Stimulated activated CD8-positive, alpha-beta memory T cell treated with anti-CD3 and anti-CD28 coated beads, Interleukin-7, amount 100 ng/mL, for 48 hours (primary cell): ENCODE measurements around the gene MRPS31.
"Not testable (repeated sequence)": the region's sequence is repeated elsewhere in the genome, so short reads cannot be mapped to it uniquely, and the experiment has no call there.

ENCODE experiments used
- DNase-seq, 2 donors: peaks; one replicate each; pipeline ENCODE4 v3.0.0-alpha.2; 2020; ENCODE audit warnings: low read depth in 1 of 2; ENCODE audit errors: extremely low read depth in 1 of 2

The MRPS31 gene

DNA sequence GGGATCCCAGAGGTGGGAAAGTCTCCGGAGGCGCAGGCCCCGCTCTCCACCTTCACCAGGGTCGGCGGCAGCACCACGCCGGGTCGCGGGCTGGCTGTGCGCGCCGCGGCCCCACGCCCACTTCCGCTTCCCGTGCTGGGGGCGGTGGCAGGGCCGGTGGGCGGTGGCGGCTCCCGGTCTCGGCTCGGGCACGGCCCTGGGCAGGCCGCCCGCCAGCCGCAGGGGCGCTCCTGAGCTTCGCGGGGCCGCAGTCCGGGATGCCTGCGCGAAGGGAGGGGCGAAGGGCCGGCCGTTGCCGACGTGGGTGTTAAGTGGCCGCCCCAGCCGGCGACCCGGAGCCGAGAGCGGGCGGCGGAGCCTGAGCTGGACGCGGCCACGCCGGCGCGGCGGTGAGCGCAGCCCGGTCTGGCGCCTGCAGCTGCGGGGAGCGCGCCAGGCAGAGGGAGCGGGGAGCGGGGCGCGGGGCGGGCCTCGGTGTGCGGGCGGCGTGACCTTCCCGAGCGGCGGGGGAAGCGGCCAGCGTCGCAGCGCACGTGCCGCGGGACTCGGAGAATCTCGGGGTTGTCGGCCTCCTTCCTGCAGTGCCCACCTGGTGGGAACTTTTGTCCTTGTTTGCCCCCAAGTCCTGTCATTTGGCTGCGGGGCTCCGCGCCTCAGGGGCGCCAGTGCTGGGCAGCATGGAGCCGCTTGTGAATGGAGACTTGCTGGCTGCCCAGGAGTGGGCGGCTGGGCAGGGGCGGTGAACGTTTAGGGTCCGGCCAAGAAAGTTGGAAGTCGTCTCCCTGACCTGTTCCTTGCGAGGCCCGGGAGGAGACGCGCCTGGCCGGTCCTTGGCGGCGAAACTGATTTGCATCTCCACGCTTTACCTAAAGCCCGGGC lies 18.5 kb upstream of the MRPS31 start, which contains the start of gene SLC25A15:
Gene SLC25A15 (plus strand): TSS at position 337 of the 879 bp plus-strand sequence. CDS start 3,616 bp downstream, outside the sequence.
- DNase-seq: peak; percentile 49 to 61

DNA sequence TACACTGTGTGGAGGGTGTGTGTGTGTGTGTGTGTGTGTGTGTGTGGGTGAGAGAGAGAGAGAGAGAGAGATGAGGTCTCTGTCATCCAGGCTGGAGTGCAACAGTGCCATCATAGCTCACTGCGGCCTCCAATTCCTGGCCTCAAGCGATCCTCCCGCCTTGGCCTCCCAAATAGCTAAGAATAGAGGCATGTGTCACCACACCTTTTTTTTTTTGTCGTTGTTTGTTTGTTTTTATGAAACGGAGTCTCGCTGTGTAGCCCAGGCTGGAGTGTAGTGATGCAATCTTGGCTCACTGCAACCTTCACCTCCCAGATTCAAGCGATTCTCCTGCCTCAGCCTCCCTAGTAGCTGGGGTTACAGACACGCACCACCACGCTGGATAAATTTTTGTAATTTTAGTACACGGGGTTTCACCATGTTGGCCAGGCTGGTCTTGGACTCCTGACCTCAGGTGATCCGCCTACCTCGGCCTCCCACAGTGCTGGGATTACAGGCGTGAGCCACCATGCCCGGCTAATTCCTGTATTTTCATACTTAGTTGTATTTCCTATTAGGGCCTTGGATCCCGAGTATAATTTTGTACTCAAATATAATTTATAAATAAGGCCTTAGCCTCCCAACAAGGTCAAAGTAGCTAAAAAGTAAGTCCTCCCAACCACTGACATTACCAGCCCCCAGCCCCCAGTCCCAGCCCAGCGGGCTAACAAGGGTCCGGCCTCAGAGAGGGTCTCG lies 17.7 kb upstream of the MRPS31 start:
- not testable (repeated sequence) for DNase-seq

DNA sequence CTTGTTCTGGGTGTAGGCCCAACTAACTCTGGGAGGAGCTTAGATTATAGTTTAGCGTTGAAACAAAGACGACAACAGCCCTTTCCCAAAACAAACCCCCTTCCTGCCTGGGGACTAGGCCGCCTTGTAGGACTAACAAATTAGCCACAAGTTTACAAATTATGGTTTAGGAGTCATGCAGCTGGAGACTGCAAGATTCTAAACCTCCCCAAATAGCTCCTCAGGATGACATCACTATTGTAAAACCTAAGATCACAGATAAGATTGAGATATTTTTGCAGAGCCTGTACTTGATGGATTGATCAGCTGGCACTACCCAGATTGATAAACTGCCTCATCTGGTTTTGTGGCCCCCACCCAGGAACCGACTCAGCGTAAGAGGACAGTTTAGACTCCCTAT lies 16.1 kb upstream of the MRPS31 start:
- no peak for DNase-seq

DNA sequence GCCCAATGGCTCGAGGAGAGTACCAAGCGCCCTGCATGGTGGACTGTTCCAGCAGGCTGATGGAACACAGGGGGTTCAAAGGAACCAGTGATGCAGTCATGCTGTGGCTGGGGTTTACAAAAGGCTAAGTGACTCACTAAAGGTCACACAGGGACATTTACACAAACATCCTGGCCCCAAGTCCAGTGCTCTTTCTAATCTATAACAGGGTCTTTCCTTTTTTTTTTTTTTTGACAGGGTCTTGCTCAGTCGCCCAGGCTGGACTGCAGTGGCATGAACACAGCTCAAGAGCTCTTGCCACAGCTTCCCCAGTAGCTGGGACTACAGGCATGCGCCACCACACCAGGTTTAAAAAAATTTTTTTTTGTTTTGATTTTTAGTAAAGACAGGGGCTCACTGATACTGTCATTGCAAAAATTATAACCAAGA lies 15.6 kb upstream of the MRPS31 start:
- DNase-seq: no peak

DNA sequence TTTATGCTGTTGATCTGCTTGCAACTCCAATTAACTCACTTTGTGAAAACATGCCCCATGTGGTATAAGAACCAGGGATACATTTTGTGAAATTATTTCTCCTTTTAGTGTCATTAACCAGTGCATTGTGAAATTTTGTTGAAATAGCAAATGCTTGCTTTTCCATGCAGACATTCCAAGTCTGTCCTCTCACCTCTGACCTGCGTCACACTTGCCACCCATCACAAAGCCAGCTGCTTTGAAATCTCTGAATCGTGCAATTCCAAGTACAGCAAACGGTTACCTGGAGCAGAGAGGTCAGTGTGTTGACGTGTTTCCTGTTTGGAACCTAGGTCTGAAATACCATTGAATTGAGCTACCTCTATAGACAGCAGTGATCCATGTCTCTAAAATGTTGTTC lies 13.6 kb upstream of the MRPS31 start:
- DNase-seq: no peak

DNA sequence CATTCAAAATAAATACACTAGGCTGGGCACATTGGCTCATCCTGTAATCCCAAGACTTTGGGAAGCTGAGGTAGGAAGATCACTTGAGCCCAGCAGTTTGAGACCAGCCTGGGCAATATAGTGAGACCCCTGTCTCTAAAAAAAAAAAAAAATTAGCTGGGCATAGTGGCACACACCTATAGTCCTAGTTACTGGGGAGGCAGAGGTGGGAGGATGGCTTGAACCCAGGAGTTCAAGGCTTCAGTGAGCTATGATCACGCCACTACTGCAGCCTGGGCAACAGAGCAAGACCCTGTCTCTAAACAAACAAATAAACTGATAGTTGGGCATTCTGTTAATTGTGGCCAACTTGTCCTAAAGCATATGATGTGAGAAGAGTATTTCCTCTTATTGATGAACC lies 12.0 kb upstream of the MRPS31 start:
- DNase-seq: not testable (repeated sequence)

DNA sequence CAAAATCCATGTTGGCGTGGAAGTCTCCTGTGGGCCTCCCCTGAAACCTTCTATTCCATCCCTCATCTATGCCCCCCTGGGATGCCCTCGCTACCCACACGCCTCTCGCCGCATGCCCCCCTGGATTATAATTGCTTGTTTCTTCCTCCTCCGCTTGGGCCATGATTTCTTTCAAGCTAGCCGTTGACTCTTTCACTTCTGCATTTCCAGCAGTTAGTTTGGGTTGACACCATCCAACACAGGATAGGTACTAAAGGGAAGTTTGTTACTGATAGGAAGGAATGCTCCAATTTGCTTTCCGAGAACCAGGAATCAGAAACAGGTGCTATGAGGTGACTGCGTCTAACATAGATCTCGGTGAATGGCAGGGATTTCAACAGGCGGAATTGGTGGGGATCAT lies 10.7 kb upstream of the MRPS31 start:
- DNase-seq: no peak

DNA sequence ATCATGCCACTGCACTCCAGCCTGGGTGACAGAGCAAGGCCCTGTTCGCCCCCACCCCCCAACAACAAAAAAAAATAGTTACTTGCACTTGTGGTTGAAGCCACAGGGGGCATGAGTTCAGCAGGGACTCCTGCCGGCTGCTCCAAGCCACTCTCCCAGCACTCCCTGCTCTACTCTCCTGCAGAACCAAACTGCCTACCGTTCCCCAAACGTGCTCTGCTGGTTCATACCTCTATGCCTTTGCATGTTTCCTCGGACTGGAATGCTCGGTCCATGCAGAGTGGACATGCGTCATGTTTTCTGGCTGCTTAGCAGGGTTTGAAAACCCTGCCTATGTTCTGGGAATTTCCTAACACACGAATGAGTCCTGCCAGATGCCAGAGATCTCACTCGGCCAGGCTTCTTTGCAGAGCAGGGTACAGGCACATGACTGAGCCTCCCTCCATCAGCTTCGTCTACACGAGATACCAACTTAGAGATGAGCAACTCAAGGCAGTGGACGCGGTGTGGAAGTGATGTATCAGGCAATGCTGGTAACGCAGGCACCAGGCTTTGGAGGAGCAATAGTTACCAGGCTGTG lies 9.9 kb upstream of the MRPS31 start:
- no peak for DNase-seq

DNA sequence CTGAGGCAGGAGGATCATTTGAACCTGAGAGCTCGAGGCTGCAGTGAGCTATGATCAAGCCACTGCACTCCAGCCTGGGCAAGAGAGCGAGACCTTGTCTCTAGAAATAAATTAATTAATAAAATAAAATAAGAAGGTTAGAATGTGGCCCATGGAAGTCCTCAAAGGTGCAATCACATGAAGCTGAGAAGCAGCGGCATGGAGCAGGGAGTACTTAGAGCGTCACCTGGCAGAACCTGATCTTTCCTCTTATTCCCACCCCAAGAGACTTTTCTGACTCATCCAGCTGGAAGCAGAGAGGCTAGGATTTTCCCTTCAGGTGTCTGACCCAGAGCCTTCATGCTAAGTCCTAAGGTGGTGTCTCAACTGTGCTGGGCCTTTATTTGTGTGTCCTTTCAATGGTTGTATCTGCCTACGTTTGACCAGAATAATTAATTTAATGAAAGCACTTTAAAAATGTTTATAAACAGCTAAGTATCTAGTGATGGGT lies 8.9 kb upstream of the MRPS31 start:
- no peak for DNase-seq

DNA sequence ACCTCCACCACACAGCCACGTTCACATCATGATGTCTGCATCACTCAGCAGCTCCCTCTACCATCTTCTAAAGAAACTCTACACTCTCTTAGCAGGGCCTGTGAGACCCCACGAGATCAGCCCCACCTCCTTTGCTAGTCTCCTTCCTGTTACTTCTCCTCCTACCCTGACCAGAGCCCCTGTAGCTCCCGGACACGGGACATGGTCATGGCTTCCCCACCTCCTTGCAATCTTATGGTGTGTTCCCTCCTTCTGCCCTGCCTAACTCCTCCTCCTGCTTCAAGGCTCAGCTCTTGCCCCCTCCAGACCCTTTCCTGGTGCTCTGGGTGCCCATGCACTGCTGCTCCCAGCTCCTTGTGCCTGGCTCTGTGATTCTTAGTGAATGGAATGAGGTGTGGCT lies 8.1 kb upstream of the MRPS31 start:
- no peak for DNase-seq

DNA sequence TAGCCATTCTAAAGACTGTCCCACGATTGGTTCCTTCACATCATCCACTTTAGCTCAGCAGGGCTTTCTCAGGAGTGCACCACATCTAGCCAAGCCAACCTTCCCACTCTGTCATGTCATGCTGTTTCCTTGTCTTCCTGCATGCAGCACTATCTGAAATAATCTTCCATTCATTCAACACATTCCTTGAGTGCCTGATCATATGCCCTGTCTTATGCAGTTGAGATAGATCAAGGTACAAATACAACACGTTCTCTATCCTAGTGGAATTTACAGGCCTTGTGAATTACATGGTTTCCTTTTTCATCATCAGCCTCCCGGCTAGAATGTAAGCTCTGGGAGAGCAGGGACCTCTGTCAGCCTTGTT lies 6.8 kb upstream of the MRPS31 start:
- no peak for DNase-seq

DNA sequence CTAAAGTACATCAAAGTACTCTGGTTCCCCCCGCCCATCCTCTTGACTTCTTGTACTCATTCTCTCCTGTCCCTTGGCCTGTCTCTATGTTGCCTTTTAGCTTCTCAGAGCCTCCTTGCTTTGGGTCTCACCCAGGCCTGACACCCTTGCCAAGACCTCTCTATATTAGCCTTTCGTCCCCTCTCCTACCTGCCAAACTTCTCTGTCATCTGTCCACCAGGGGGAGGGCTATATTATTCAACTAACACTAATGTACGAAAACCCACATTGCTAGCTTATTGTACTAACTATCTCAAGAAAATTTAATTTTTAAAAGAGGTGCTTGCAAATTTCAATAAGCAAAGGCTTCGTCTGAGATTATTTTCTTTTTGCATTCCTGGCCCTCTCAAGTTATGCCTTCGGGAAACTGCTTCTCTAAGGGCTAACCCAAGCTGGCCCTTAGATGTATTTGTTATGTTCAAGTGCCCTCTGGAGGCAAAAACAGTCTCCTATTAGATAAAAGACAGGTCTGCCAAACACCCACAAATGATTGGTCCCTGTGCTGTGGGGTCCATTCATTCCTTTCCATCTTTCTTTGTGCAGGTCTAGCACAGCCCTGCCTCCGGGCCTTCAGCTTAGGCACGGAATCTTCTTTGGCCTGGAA lies 6.3 kb upstream of the MRPS31 start:
- no peak for DNase-seq

DNA sequence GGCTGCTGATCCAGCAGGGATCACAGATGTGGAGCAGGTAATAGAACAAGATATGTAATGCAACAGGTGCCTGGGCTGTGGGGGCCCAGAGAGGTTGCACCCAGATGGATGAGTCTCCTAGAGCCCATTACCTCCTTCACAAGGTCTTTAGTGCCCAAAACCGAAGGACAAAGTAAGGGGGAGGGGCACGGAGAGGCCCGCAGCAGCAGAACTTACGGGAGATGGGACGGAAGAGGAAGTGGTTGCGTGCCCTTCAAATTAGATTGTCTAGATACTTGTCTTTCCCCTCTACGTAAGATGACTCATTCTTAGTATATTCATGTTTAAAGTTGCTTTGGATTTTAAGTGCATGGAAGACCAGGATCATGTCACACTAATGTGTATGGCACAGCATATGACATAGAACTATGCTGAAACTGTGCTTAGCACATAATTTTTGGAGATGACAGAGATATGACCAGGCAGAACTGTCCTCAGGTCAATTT lies 5.7 kb upstream of the MRPS31 start:
- peak; percentile 38 to 56 for DNase-seq

DNA sequence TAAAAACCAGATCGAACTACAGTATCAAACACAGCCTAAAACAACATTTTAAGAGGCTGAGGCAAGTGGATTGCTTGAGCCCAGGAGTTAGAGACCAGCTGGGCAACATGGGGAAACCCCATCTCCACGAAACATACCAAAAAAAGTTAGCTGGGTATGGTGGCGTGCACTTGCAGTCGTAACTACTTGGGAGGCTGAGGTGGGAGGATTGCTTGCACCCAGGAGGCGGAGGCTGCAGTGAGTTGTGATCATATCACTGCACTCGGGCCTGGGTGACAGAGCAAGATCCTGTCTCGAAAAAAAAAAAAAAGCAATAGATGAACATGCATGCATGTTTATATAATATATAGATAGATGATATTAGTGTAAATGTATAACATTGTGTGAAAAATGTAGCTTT lies 5.2 kb upstream of the MRPS31 start:
- no peak for DNase-seq

DNA sequence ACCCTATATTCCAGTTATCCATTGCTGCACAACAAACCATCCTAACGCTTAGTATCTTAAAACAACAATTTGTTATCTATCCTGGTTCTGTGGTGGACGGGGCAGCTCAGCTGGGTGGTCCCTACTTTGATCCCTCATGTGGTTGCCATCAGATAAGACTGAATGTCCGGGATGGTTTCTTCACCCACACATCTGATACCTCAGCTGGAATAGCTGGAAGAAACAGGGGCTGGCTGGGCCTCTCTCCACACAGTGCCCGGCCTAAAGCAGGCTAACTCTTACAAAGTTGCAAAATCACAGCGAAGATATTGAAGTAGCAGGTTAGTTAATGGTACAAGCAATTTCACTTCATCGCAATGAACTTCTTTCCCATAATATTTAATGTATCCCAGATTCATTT lies 3.7 kb upstream of the MRPS31 start:
- DNase-seq: no peak

DNA sequence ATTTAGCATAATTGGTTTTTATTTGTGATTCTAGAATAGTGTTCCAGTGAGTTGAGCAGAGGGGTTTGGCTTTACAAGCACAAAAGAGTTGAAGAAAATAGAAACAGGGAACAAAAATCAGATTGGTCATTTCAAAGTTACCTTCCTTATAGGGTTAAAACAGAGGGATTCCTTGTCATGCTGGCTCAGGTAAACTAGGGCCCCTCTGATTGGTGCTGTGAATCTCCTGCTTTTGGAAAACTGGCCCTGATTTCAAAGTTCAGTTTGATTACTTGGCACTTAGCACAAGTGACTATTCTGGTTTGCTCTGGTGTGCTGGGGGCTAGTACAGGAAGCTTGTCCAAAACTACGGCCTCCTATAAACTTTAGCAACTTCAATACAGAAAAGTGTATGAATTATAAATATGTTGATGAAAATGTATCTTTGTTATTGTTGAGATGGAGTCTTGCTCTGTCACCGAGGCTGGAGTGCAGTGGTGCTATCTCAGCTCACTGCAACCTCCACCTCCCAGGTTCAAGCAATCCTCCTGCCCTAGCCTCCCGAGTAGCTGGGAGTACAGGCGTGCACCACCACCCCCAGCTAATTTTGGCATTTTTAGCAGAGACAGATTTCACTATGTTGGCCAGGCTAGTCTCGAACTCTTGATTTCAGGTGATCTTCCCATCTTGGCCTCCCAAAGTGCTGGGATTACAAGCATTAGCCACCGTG lies 1.9 kb upstream of the MRPS31 start:
- DNase-seq: no peak

DNA sequence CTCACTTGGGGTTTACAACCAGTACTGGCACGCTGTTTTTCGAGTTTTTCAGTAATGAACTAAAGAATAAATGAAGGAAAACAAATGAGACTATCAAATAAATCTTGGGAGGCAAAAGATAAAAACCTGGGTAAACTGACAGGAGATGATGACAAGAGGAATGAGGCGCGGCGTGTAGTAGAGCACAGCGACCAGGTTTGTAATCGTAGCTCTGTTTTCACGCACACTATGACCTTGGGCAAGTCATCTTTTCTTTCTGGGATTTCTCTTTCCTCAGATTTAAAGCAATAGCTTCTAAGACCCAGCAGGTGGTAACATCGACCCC lies 419 bp downstream of the MRPS31 start:
- DNase-seq: no peak

DNA sequence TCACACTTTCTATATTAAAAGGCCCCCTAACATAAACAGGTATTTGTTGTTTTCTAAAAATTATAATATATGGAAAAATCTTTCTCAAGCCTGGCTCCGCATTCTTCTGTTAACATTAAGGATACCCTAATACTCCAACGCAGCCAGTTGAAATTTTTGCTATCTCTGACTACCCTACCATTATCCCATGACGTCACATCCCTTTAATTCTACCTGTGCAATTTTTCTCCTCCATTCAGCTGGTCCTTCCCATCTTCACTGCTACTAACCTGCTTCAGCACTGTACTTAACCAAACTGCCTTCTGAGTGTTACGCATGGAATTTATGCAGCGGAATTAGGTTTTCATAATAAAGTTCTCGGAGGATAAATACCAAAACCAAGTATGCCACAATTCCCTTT lies 1.0 kb downstream of the MRPS31 start:
- DNase-seq: no peak

DNA sequence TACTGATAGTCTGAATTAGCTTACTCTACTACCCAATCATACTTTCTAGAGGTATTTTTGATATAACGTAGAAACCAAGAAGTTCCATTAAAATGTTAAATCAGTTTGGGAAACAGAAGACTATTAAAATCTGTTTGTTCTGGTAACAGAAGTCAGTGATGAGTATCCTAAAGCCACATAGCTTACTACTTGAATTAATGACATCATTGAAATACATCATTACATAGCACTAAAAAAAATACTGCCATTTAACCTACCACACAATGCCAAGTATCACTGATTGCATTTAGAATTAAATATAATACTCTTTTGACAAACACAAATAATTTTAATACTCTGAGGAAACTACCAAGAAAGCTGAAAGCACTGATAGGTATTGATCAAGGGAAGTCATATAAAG lies 5.4 kb downstream of the MRPS31 start:
- DNase-seq: no peak

DNA sequence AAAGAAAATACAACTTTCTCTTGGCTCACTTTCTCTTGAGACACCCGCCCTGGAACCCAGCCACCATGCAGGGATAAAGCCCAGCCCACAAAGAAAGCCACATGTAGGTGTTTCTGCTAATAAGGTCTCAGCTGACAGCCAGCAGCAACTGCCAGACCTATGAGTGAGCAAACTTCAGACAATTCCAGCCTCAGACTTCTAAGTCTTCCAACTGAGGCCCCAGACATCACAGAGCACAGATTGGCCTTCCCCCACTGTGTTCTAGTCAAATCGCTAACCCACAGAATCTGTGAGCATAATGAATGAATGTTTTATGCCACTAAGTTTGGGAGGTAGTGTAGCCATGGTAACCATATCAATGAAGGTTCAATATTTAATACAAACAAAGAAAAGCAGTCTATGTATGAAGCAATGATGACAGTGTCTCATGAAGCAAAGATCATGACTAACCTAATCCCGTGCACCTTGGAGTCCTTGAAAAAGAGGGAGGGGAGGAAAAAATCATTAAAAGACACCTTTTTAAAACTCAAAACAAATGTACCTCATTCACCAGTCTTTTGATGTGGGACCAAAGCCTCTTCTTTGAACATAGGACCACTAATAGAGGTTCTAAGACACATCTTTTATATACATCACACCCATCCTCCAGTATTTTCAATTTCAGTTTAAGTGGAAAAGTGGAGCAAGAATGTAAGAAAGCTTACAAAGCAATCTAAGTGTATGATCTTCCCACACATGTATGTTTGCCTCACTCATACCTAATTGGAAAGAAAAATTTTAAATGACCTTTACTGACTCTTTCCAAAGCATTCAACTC lies 6.2 kb downstream of the MRPS31 start:
- DNase-seq: peak in 1 of 2 donors; percentile 45
